IPS-NIHi7 (cell line): ENCODE results near the gene AP3S1.
"Not testable (repeated sequence)": the region's sequence is repeated elsewhere in the genome, so short reads cannot be mapped to it uniquely, and the experiment has no call there.

Experiments used
- DNase-seq: peaks from one replicate; pipeline ENCODE4 v3.0.0; 2012; ENCODE audit warnings: mixed read lengths; ENCODE audit errors: extremely low spot score

AP3S1 gene

DNA sequence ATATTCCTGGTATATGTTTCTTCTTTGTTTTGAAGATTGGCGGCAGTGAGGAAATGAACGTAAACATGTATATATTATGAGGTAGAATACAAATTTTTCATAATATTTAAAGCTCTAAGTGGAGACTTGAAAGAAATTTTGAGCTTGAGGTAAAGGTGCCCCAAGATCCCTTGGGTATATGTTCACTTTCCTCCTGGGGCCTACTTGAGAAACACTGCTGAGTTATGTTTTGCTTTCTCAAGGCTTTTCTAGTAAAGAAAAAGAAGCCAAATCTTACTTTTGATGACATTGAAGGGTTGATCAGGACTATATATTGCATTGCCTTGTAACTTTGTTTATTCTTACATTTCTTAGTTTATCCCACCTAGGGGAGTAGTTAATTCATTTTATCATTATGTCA lies 30.7 kb downstream of the AP3S1 start:
- DNase-seq: no peak

DNA sequence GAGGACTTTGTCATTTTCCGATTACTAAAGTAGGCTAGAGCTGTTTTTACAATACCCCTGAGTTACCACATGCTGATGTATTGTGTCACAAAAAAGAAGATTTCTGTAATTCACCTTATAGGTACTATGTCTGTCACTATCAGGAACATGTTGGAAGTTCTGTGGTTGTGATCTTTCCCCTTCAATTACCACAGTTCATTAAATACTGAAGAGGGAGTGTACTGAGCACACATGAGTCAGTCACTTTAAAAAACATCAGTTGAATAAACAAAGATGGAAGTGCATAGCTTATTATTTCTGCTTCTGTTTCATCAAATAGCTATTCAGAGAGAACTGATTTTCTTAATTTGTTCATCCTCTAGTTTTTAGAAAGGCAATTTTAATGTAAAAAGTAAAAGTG lies 31.7 kb downstream of the AP3S1 start:
- DNase-seq: no peak

DNA sequence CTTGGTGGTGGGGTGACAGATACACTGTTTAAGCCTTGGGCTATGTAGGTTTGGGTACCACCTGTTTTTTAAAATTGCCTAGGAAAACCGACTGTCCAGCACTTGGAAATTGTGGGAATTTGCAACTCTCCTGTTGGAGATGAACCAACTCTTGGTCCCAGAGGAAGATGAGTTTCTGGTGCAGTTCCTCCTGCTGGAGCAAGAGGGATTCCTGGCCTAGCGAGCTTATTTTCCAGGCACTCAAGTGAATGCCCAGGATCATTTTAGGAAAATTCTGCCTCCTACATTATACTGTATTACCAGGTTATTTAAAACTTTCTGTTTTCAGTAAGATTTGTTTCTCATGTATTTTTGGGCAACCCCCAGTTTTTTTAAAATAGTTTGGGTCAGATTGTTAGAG lies 33.7 kb downstream of the AP3S1 start:
- DNase-seq: peak; percentile 38

DNA sequence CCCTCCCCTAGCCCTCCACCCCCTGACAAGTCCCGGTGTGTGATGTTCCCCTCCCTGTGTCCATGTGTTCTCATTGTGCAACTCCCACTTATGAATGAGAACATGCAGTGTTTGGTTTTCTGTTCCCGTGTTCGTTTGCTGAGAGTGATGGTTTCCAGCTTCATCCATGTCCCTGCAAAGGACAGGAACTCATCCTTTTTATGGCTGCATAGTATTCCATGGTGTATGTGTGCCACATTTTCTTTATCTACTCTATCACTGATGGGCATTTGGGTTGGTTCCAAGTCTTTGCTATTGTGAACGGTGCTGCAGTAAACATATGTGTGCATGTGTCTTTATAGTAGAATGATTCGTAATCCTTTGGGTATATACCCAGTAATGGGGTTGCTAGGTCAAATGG lies 35.6 kb downstream of the AP3S1 start:
- not testable (repeated sequence) for DNase-seq

DNA sequence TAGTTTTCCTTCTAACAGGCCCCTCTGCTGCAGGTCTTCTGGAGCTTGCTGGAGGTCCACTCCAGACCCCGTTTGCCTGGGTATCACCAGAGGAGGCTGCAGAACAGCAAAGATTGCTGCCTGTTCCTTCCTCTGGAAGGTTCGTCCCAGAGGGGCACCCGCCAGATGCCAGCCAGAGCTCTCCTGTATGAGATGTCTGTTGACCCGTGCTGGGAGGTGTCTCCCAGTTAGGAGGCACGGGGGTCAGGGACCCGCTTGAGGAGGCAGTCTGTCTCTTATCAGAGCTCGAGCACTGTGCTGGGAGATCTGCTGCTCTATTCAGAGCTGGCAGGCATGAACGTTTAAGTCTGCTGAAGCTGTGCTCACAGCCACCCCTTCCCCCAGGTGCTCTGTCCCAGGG lies 40.7 kb downstream of the AP3S1 start:
- DNase-seq: not testable (repeated sequence)

DNA sequence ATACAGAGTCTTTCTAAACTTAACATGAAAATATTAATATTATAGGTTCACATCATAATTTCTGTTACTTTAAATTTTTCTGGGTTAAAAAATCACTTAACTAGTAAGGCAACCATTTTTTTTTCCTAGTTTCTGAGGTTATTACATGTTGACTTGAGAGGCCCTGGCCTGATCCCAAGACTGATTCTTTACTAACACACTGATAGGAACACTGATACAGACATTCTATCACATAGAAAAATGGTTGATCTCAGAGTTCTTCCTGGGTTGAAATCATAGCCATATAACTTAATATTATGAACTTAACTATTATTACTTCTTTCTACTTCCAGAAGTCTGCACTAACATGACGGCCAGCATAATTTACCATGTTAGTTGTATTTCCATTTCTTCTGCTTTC lies 43.0 kb downstream of the AP3S1 start:
- no peak for DNase-seq

DNA sequence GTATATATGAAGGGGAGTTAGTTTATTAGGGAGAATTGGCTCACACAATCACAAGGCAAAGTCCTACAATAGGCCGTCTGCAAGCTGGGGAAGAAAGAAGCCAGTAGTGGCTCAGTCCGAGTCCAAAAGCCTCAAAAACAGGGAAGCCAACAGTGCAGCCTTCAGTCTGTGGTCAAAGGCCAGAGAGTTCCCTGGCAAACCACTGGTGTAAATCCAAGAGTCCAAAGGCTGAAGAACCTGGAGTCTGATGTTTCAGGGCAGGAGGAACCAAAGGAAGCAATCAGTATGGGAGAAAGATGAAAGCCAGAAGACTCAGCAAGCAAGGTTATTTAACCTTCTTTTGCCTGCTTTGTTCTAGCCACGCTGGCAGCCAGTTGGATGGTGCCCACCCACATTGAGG lies 43.5 kb downstream of the AP3S1 start:
- DNase-seq: not testable (repeated sequence)

DNA sequence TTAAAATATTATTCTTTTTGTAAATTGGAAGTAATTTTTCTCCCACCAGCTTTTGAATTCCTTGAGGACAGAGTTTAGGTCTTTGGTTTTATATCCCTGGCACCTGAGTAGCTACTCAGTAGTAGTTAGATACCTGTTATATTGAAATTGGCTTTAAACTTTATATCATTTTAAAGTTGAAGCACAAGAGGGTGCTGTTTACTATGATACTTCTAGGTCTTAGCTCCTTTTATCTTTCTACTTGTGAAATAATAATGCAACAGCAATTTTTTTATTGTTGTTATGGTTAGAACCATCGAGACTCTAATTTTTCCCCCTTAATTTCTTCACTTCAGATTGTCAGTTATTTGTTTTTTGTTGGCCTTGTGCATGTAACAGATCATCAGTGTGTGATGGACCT lies 46.3 kb downstream of the AP3S1 start:
- DNase-seq: no peak

DNA sequence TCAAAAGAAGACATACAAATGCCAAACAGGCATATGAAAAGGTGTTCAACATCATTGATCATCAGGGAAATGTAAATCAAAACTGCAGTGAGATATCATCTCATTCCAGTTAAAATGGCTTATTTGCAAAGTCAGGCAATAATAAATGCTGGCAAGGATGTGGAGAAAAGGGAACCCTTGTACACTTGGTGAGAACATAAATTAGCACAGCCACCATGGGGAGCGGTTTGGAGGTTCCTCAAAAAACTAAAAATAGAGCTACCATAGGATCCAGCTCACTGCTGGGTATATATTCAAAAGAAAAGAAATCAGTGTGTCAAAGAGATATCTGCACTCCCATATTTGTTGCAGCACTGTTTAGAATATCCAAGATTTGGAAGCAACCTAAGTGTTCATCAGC lies 50.3 kb downstream of the AP3S1 start:
- DNase-seq: no peak

DNA sequence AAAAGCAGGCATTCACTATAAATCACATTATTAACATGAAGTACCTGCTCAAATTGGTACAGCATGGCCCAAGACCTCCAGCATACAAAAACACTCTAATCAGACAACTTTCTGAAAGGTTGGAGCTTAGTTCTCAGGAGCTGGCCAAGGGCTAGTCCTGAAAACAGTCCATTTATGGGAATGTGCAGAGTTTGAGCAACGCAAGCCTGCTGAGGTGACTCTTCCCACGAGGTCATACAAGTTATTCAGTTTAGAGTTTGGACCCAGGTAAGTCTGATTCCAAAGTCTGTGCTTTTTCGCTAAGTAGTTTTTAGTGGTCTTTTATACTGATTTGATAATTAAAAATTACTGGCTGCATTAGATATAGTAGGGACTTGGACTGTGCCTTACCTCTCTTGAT lies 52.6 kb downstream of the AP3S1 start:
- DNase-seq: no peak

DNA sequence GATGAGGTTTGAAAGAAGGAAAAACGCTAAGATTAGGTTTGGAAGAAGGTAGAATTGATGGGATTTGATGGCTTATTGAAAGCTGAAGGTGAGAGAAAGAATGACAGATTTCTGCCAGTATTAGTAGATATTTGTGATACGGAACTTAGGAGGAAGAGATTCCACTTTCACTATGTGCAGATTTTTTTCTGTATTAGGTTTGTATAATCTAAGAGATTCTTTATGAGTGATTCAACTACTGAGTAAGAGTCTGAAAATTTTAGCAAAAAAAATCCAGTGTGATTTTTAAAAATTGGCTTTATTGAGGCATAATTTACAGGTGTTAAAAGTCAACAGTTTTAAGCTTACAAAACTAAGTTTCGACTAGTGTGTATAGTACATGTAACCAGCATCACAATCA lies 54.1 kb downstream of the AP3S1 start:
- no peak for DNase-seq

DNA sequence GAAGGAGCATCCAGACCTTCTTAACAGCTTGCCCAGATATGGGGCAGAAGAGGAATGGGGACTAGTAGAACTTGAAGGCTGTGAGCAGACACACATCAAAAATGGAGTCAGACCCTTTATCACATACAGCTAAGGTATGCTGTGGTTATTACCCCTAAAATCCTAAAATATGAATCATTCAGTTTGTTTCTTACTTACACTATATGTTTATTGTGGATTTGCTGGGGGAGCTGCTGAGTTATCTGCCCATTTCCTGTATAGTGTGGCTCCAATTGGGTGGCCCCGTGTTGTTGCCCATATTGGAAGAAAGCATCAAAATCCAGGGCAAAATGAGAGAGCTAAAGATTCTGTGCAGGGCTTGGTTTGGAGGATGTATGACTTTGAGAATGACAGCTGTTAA lies 56.9 kb downstream of the AP3S1 start:
- DNase-seq: no peak

DNA sequence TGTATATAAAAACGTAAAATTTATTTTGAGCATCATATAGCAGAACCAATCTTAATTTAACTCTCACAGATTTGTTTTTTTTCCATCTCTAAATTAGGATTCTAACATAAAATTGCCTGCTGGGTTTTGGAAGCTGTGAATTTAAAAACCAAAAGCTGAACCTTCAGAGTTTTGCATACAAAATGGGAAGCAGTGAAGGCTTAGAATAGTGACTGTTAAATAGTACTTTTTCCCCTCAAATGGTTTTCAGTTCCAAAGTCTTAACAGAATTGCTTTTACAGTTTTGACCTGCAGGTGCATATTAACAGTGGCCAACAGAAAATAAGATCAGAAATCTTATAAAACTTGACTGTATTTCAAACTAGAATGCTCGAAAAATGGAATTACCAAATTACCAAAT lies 65.4 kb downstream of the AP3S1 start:
- no peak for DNase-seq

DNA sequence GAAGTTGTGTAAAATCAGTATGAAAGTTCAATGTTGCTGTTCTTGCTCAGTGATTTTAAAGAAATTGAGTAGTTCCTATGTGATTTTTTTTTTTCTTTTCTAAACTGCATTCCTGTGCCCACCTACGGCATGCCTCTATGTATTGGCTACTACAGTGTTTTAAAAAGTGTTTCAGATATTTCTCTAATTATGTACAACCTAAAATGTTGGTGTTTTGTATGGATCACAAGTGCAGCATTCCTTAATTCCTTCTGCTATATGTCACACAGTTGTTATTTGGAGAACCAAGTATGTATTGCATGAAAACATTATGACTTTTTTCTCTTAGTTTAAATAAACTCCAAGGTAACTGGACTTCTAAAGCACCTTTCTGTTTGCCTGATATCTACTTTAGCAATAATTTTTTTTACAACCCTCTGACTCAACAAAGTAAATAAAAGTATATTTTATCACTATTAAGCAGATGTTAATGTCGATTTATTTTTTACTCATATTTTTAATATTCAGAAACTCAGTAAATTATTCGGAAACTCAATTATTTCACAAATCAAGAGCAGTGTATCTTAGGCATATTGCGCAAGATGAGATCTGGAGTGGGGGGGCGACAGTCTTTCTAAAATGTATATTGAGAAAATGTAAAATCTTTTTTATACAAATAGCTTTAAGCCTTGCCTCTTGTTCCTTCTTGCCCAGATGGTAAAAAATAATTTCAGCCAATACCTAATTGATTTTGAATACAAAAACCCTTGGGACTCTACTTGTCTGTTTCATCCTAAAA lies 72.1 kb downstream of the AP3S1 start:
- not testable (repeated sequence) for DNase-seq

DNA sequence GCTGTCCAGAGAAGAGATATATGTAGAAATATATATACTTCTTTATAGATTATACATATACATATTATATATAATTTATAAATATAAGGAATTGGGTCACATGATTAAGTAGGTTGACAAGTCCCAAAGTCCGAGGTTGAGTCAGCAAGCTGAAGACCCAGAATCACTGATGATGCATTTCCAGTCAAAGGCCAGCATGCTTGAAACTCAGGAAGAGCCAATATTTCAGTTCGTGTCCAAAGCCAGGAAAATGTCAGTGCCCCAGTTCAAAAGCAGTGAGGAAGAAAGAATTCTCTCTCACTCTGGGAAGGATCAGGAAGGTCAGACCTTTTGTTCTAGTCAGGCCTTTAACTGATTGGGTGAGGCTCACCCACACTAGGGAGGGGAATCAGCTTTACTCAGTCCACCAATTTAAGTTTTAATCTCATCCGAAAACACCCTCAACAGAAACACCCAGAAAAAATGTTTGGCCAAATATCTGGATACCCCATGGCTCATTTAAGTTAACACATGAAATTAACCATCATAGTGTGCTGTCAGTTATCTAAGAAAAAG lies 78.5 kb downstream of the AP3S1 start:
- DNase-seq: no peak

DNA sequence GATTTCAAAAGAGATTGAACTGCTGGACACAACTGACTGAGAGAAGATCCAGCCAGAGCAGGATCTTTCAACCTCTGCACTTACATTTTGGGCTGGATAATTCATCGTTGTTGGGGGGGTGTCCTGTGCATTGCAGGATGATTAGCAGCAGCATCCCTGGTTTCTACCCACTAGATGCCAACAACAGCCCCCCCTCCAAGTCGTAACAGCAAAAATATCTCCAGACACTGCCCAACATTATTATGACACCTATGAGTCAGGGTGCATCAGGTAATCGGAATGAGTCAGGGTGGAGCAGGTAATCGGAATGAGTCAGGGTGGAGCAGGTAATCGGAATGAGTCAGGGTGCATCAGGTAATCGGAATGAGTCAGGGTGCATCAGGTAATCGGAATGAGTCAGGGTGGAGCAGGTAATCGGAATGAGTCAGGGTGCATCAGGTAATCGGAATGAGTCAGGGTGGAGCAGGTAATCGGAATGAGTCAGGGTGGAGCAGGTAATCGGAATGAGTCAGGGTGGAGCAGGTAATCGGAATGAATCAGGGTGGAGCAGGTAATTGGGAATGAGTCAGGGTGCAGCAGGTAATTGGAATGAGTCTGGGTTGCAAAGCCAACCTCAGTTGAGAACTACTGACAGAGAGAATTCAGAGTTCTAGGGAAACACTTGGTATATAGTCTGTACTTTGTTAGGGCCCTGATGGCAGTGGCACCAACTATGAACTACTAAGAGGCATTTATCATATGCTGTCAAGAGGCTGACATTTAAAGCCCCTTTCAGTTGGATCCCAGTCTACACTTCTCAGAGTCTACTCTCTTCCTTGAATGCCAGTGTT lies 87.1 kb downstream of the AP3S1 start:
- not testable (repeated sequence) for DNase-seq

DNA sequence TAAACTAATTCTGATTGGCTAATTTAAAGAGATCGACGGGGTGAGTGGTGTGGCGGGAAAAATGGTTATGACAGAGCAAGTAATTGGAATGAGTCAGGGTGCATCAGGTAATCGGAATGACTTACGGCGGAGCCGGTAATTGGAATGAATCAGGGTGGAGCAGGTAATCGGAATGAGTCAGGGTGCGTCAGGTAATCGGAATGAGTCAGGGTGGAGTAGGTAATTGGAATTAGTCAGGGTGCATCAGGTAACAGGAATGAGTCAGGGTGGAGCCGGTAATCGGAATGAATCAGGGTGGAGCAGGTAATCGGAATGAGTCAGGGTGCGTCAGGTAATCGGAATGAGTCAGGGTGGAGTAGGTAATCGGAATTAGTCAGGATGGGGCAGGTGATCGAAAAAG lies 88.4 kb downstream of the AP3S1 start:
- not testable (repeated sequence) for DNase-seq

DNA sequence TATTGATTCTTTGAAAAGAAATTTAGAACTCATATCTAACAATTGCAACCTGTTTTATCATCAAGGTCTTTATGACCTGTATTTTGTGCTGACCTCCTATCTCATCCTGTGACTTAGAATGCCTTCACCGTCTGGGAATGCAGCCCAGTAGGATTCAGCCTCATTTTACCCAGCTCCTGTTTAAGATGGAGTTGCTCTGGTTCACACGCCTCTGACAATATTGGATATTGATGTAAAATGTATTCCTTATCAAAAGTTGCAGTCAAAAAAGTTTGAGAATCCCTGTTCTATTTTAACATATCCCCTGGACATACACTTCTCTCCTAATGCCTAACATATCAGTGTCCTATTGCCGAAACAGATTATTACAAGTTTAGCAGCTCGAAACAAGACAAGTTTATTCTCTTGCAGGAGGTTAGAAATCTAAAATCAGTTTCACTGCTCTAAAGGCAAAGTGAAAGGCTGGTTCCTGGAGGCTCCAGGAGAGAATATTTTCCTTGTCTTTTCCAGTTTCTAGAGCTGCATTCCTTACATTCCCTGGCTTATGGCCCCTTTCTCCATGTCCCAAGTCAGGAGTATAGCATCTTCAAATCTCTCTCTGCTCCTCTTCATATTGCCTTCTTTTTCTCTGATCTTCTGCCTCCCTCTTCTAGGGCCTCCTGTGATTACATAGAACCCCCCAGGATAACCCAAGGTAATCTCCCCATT lies 89.0 kb downstream of the AP3S1 start:
- no peak for DNase-seq

DNA sequence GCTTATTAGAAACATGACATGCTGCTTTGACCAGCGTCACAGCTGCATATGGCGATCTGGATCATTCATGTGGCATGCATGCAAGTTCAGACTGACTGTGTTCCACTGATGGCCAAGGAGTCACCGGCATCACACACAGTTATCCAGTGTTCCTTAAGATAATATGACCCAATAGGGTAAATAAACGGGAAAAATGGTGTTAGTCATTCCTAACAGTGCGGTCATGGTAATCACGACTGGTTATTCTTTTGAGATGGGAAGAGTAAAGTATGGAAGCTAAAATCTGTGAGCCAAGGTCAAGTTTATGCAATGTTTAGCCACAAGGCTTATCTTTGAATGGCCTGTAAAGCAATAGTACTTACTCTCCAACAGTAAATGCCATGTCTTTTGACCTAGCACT lies 91.3 kb downstream of the AP3S1 start:
- no peak for DNase-seq

DNA sequence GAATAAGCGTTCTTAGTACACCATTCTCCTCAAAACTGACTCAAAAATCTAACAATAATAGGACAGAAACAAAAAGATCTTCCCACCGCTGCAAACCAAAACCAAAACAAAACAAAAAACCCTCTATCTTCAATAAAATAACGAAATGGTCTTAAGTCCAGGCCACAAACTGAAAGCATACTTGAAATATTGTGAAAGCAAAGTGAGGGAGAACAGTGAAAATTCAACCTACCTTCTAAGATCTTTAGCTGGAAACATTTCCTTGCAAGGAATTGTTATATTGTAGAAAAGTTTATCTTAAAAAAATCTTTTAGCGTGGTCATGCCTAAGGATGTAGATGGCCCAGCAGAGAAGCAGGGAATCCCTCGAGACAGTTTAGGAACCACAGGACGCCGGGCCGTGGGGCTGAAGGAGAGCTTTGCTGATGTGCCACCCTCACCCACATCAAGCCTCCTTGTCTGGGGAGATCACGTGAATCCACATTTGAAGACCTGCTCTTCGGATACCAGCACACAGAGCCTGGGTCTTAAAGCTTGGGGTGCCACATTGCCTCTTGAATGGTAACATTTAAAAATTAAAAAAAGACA lies 92.7 kb downstream of the AP3S1 start:
- DNase-seq: no peak

DNA sequence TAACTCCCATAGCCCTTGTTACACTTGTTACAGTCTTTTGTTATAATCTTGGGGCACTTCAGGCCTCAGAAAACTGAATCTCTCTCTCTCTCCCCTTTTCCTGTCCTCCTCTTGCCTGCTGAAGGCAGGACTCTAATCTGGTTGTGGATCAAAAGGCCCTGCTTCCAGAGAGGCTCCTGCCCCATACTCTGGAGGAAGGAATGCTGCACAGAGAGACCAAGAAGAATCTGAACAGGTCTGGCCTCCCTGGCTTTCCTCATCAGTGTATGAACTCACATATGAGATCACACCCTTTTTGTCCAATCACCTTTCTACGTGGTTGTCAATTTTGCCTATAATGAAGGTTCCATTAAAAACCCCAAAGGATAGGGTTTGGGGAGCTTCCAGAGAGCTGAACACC lies 94.3 kb downstream of the AP3S1 start:
- no peak for DNase-seq

DNA sequence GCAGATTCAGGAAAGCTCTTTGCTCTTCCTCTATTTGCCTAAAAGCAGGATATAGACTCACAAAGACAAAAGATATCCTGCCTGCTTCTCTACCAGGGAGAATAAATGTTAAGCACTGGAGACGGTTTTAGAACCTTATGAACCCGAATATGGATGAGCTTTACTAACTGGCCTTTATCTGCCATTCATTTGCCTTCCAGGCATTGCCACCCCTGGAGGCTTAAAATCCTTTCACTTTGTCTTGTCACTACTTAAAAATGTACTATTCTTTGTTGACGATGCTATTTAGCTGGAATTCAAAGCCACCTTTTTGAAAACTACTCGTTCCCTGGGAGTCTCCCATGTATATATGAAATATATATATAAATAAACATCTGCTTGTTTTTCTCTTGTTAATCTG lies 97.3 kb downstream of the AP3S1 start:
- DNase-seq: no peak
